NCI-H146 treated with DMSO at 0.1 percent for 48 hours (cell line): Measurements from ENCODE around the gene NSUN3.
A peak's percentile ranks its signal among the peaks of the same experiment; 100 is the strongest.
"Not testable (repeated sequence)": the region's sequence is repeated elsewhere in the genome, so short reads cannot be mapped to it uniquely, and the experiment has no call there.

Experiments used
- DNase-seq: peaks from one replicate; lab custom pipeline; 2025; ENCODE audit not compliant: unreplicated experiment; lab: John Stamatoyannopoulos, UW

The NSUN3 gene

DNA sequence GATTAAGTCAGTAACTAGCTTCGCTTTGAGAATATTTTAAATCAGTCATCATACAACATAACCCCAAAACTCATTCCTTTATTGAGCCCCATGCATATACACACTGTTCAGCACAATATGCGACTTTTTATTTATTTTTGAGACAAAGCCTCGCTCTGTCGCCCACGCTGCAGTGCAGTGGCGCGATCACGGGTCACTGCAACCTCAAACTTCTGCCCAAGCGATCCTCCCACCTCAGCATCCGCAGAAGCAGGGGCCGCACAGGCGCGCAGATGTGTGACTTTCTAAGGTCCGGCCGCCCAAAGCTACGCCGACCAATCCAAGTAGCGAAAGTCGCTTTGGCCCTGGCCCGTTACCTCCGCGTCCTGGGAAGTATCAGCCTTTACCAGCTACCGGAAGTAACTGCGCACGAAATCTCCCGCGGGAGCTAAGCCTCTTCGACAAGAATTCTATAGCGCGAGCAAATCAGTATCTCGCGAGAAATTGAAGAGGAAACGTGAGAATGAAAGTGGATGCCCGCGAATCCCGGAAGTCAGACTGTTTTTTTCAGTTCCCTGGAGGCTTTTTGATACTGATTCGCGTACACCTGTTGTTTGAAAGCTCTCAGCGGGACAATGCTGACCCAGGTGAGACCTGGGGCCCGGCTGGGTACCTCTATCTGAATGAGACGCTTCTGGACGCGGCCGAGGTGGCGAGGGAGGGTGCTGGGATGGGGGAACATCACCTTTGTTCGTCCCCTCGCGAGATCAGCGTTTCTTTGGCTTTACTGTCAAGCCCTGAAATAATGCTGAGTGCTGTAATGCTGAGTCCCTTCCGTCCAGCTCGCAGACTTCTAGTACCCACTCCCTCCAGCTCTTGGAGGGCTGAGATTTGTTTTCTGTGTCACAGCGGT, at the start of gene NSUN3, which contains the start of gene DHFR2:
Gene NSUN3 (plus strand): TSS at position 549 of the 892 bp plus-strand sequence. CDS start 66 bp downstream, at position 615.
Gene DHFR2 (minus strand): TSS at position 404 of the 892 bp plus-strand sequence. CDS start 1,405 bp downstream, outside the sequence.
- DNase-seq, result peak; percentile 94

DNA sequence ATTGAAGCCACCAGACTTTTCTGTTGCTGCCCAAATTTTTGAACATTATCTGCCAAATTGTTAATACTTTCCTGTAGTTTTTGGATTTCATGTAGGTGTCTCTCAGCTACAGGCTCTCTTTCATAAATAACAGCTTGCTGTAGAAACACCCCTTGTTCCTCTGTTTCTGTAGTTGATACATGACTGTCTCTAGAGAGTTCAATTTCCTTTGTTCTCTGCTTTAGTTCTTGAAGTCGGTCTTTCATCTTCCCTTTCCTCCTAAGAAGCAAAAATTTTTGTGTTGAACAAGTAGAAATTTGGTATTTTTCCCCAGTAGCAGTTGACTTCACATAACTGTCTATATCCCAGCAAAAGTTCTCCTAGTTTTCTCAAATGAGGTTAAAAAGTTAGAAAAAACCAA, 47.8 kb upstream of the NSUN3 start:
- no peak for DNase-seq

DNA sequence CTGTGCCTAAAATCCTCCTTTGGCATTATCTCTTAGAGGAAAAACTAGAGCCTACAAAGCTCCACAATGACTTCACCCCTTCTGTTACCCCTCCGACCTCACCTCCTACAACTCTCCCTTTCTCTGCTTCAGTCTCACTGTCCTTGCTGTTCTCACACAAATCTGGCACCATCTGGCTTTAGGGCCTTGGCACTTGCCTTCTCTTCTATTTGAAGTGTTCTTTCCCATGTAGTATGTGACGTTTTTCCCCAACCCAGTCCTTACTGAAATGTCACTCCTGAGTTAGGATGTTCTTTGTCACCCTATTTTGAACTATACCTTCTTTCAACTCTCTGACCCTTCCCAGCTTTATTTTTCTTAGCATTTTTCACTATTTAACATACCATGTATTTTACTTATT, 43.2 kb upstream of the NSUN3 start:
- DNase-seq, result no peak

DNA sequence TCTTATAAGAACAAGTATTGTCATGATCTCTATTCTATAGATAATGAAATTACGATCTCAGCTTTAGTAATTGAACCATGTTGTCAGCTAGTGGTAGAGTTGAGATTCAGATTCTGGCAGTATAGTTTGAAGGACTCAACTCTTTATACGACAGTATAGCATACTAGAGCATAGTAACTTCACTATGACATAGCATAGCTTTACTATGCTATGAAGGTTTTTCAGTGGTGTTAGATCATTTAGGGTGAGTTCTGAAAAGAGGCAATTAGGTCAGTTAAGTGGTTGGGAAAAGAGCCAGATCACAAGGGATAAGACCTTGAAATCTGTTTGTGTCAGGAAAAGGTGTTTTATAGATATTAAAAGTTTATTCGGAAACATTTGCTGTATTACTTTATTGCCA, 42.6 kb upstream of the NSUN3 start:
- no peak for DNase-seq

GRCh38 chr3:94024385-94024784, 38.5 kb upstream of the NSUN3 start:
- no peak for DNase-seq

- DNase-seq, result no peak
Measured at GRCh38 chr3:94026623-94027022, 36.2 kb upstream of the NSUN3 start.

GRCh38 chr3:94028093-94028837, 34.6 kb upstream of the NSUN3 start, which contains the start of gene STX19:
TSS of gene STX19 (minus strand) at chr3:94028597. CDS start at chr3:94015269, 13,328 bp downstream.
- peak; percentile 84 for DNase-seq

- DNase-seq, result no peak
Measured at GRCh38 chr3:94036909-94037507, 25.9 kb upstream of the NSUN3 start.

DNA sequence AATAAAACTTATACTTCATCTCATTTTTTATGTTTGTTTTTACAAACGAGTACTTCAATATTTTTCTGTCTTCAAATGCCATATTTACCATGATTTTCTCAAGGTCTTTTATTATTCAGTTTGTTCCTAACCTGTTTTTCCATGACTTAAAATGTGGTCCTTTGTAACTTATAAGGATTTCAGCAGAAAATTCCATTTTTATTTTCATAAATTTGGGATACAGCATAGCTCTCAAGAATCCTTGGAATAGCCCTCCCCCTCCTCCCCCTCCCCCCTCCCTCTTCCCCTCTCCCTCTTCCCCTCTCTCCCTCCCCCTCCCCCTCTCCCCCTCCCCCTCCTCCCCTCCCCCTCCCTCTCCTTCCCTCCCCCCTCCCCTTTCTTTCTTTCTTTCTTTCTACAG, 19.6 kb upstream of the NSUN3 start:
- no peak for DNase-seq

- not testable (repeated sequence) for DNase-seq
Measured at GRCh38 chr3:94044100-94044936, 18.5 kb upstream of the NSUN3 start.

DNA sequence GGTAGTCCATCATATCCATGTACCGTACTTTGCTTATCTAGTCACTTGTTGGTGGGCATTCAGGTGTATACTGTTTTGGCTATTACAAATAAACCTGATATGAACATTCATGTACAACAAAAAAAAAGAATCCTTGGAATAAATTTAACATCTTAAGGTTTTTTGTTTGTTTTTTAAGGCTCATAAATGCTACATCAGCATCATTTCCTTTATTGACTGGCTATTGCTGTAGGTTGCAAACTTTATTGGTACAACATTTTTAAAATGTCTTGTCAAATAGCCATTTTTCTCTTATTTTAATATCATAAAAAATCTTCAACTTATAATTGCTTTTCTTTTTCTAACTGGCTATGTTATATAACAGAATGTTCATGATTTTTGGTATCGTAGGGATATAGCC, 16.3 kb upstream of the NSUN3 start:
- no peak for DNase-seq

GRCh38 chr3:94049267-94049666, 13.6 kb upstream of the NSUN3 start:
- no peak for DNase-seq

DNA sequence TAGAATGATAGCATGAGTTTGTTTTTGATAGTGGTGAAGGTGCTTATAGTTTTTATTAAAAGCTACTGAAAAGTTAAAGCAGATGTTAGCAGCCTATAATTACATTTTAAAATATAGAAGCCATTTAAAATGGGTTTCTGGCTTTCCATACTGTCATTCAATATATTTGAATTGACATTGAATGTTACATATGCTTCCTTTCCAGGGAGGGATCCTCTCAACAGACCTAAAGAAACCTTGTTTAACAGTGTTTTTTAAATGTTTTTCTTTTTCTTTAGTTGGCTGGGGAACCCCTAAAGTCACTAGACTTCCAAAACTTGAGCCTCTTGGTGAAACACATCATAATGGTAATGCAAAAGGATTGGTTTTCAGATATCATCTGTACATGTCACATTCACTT, 12.3 kb upstream of the NSUN3 start:
- DNase-seq, result no peak

- no peak for DNase-seq
Measured at GRCh38 chr3:94061297-94061696, 1.6 kb upstream of the NSUN3 start.

DNA sequence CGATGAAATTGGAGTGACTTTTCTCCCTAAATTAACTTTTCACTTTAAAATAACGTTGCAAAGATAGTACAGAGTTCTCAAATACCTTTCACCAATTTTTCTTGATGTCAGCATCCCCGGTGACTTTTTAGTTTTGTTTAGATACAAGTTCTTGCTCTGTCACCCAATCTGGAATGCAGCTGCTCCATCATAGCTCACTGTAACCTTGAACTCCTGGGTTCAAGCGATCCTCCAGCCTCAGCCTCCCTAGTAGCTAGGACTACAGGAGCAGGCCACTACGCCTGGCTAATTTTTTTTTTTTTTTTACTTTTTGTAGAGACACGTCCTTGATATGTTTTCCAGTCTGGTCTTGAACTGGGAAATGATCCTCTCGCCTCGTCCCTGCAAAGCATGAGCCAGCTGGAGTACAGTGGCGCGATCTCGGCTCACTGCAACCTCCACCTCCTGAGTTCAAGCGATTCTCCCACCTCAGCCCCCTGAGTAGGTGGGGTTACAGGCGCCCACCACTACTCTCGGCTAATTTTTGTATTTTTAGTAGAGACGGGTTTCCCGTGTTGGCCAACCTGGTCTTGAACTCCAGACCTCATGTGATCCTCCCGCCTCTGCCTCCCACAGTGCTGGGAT, 747 bp downstream of the NSUN3 start:
- no peak for DNase-seq

GRCh38 chr3:94064243-94064860, 1.5 kb downstream of the NSUN3 start:
- DNase-seq, result no peak

- DNase-seq, result no peak
Measured at GRCh38 chr3:94065122-94065521, 2.3 kb downstream of the NSUN3 start.

DNA sequence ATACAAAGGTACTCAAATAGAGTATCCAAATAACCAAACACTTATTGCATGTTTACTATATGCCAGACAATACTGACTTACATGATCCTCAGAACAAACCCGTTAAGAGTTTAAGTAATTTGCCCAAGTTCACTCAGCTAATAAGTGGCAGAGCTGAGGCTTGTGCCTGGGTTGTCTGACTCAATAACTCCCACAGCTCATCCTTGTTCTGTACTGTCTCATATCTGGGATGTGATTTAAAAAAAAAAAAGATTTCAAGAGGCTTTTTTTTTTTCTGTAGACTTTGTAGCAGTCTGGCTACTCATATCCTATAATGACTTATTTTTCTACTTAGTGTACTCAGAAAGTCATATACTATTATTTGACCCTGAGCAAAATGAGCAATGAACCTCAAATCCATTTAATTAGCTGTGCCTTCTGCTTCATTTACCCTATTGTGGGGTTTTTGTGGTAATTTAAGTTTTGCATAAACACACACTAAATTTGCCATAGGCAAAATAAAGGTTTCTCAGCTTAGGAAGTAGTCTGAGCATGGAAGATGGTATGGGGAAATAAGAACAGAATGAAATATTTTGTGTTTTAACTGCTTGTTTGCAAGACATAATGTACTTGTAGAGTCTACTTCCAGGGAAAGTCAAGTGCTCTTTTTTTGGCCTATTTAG, 3.1 kb downstream of the NSUN3 start:
- DNase-seq, result no peak
